Neural cell (in vitro differentiated cells): ENCODE measurements around the gene GGA1. TPM values are rescaled to one million over a fixed set of nuclear protein-coding genes. Genes with fewer than 3 reads are reported as not detected.

Experiments
- H2AFZ ChIP-seq: fragments of 200-600, 300-800 bp; sonication (generic), shearing (Covaris generic); 2 replicates; pipeline ENCODE4 v1.6.0; 2014; ENCODE audit warnings: low read depth, mild to moderate bottlenecking, antibody characterized with exemption, low read length, moderate library complexity
- H3F3A ChIP-seq: fragments of 200-600 bp; shearing (Covaris generic); 2 replicates; pipeline ENCODE4 v1.6.1; 2016; ENCODE audit warnings: mild to moderate bottlenecking, moderate library complexity, mixed read lengths, antibody characterized with exemption, low read length; ENCODE audit not compliant: insufficient read depth, poor library complexity, severe bottlenecking
- H3K27ac ChIP-seq: fragments of 200-600, 300-800 bp; sonication (generic), shearing (Covaris generic); 2 replicates; pipeline ENCODE4 v1.5.1; 2014; ENCODE audit warnings: mild to moderate bottlenecking, low read length, moderate library complexity
- H3K27me3 ChIP-seq: fragments of 300-800, 200-600 bp; sonication (generic), shearing (Covaris generic); 2 replicates; pipeline ENCODE4 v1.6.0; 2014; ENCODE audit warnings: mild to moderate bottlenecking, low read depth, low read length, moderate library complexity; ENCODE audit not compliant: insufficient read depth
- H3K36me3 ChIP-seq: fragments of 300-800, 200-600 bp; sonication (generic), shearing (Covaris generic); 2 replicates; pipeline ENCODE4 v1.5.1; 2014; ENCODE audit warnings: mild to moderate bottlenecking, antibody characterized with exemption, low read length, moderate library complexity; ENCODE audit not compliant: insufficient read depth
- H3K4me2 ChIP-seq: fragments of 300-800, 200-600 bp; sonication (generic), shearing (Covaris generic); 2 replicates; pipeline ENCODE4 v1.6.0; 2014; ENCODE audit warnings: mild to moderate bottlenecking, low read length
- H3K4me3 ChIP-seq: fragments of 300-800, 200-600 bp; sonication (generic), shearing (Covaris generic); 2 replicates; pipeline ENCODE4 v1.5.1; 2014; ENCODE audit warnings: mild to moderate bottlenecking, low read length, moderate library complexity
- H3K79me2 ChIP-seq: fragments of 200-600 bp; shearing (Covaris generic); replicated peaks from 2 replicates; pipeline ENCODE4 v1.6.0; 2014; ENCODE audit warnings: mild to moderate bottlenecking, low read length, moderate library complexity; ENCODE audit not compliant: insufficient read depth
- H3K9ac ChIP-seq: fragments of 300-800, 200-600 bp; sonication (generic), shearing (Covaris generic); 2 replicates; pipeline ENCODE4 v1.6.1; 2016; ENCODE audit warnings: mild to moderate bottlenecking, low read length, mixed read lengths
- H3K9me2 ChIP-seq: fragments of 200-600 bp; shearing (Covaris generic); 2 replicates; pipeline ENCODE4 v1.6.1; 2016; ENCODE audit warnings: mild to moderate bottlenecking, low read length, mixed read lengths; ENCODE audit not compliant: insufficient read depth
- H3K9me3 ChIP-seq: fragments of 200-600, 300-800 bp; sonication (generic), shearing (Covaris generic); 2 replicates; pipeline ENCODE4 v1.6.1; 2016; ENCODE audit warnings: mild to moderate bottlenecking, mixed run types, low read length, moderate library complexity, mixed read lengths
- H4K20me1 ChIP-seq: fragments of 200-600 bp; shearing (Covaris generic); 2 replicates; pipeline ENCODE4 v1.6.1; 2016; ENCODE audit warnings: mild to moderate bottlenecking, mixed run types; ENCODE audit not compliant: insufficient read depth
- EP300 ChIP-seq: fragments of 450-650 bp; conservative IDR thresholded peaks from 2 replicates; pipeline ENCODE4 v1.6.1; 2014; ENCODE audit warnings: antibody characterized with exemption, mild to moderate bottlenecking, moderate library complexity; ENCODE audit not compliant: poor library complexity, severe bottlenecking
- EZH2 ChIP-seq: fragments of 200-600, 300-800 bp; shearing (Covaris generic), sonication (generic); IDR thresholded peaks from 2 replicates; pipeline ENCODE4 v1.6.1; 2014; ENCODE audit warnings: antibody characterized with exemption, low read length, borderline replicate concordance, mild to moderate bottlenecking; ENCODE audit not compliant: insufficient read depth, poor library complexity, severe bottlenecking
- MXI1 ChIP-seq: fragments of 450-650 bp; conservative IDR thresholded peaks from 2 replicates; pipeline ENCODE4 v1.6.1; 2014; ENCODE audit warnings: antibody characterized with exemption, mild to moderate bottlenecking; ENCODE audit not compliant: poor library complexity, severe bottlenecking
- POLR2AphosphoS5 ChIP-seq: IDR thresholded peaks from 2 replicates; pipeline ENCODE4 v1.6.1; 2012
- RAD21 ChIP-seq: fragments of 450-650 bp; conservative IDR thresholded peaks from 2 replicates; pipeline ENCODE4 v1.6.1; 2014; ENCODE audit warnings: antibody characterized with exemption, mild to moderate bottlenecking, moderate library complexity
- REST ChIP-seq: IDR thresholded peaks from 2 replicates; pipeline ENCODE4 v1.6.1; 2012; ENCODE audit warnings: borderline replicate concordance
- SMC3 ChIP-seq: fragments of 450-650 bp; conservative IDR thresholded peaks from 2 replicates; pipeline ENCODE4 v1.6.1; 2014; ENCODE audit warnings: antibody characterized with exemption, mild to moderate bottlenecking, moderate library complexity; ENCODE audit not compliant: poor library complexity
- TAF1 ChIP-seq: IDR thresholded peaks from 2 replicates; pipeline ENCODE4 v1.6.1; 2012; ENCODE audit warnings: low read depth
- polyA plus RNA-seq: library from polyadenylated mRNA; depleted of rRNA; stranded (reverse); fragments of >200 nt; gene quantifications from 2 replicates; pipeline ENCODE4 v1.2.3, GENCODE V29; 2014
- TF ChIP-seq, protein P1 (sequence below): fragments of 450-650 bp; IDR thresholded peaks from 2 replicates; pipeline ENCODE4 v1.5.1; 2014; ENCODE audit warnings: antibody characterized with exemption, mild to moderate bottlenecking, moderate library complexity; ENCODE audit not compliant: poor library complexity, severe bottlenecking

Gene GGA1
- polyA plus RNA-seq, 1 donor from 2014 or later: 57.5 TPM

DNA sequence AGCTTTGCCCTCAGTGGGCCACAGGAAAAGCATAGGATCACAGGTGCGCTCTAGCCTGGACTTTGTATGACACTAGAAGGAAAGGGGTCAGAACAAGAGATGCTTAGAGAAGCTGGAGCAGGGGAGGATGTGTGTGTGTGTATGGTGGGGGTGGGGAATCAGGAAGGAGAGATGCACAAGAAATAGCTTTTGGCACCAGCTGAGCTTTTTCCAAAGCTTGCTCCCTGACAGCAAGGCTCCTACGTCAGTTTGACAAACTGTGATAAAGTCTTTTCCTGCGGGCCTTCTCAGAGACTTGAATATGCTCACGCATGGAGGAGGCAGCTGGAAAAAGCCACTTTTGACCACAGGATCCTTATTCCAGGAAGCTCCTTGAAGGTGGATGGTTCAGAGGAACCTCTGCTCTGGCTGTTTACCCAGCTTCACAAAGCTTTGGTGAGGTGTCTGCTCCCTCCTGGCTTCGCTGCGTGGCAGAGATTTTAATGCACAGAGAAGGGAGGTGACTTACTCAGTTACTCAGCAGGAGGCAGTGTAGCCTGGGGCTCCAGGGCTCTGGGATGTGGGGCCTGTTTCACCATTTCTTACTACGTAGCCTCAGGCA lies 44.4 kb upstream of the GGA1 start:
- Histone ChIP-seq H3K4me2 (no peak overlapping the region), H3K9me2 (no peaks in the 10 kb centered on the region), H3F3A (no peaks in the 10 kb centered on the region), H3K27ac (no peak overlapping the region), H4K20me1 (no peaks in the 10 kb centered on the region), H3K9me3 (no peaks in the 10 kb centered on the region), H3K27me3 (peaks cover 31% of the 10 kb centered on the region), H2AFZ (no peak overlapping the region), H3K4me3 (no peak overlapping the region), H3K36me3 (no peaks in the 10 kb centered on the region), H3K79me2 (no peaks in the 10 kb centered on the region), H3K9ac (no peak overlapping the region)
- TF ChIP-seq, protein P1, sequence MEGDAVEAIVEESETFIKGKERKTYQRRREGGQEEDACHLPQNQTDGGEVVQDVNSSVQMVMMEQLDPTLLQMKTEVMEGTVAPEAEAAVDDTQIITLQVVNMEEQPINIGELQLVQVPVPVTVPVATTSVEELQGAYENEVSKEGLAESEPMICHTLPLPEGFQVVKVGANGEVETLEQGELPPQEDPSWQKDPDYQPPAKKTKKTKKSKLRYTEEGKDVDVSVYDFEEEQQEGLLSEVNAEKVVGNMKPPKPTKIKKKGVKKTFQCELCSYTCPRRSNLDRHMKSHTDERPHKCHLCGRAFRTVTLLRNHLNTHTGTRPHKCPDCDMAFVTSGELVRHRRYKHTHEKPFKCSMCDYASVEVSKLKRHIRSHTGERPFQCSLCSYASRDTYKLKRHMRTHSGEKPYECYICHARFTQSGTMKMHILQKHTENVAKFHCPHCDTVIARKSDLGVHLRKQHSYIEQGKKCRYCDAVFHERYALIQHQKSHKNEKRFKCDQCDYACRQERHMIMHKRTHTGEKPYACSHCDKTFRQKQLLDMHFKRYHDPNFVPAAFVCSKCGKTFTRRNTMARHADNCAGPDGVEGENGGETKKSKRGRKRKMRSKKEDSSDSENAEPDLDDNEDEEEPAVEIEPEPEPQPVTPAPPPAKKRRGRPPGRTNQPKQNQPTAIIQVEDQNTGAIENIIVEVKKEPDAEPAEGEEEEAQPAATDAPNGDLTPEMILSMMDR: no peak
- no peak for TF ChIP-seq EP300
- no peak for TF ChIP-seq REST
- no peak for TF ChIP-seq TAF1
- TF ChIP-seq MXI1: no peak
- TF ChIP-seq EZH2: no peak
- TF ChIP-seq SMC3: no peak
- no peak for TF ChIP-seq RAD21
- TF ChIP-seq POLR2AphosphoS5: no peak

GRCh38 chr22:37565830-37566229 lies 42.8 kb upstream of the GGA1 start:
- no peaks in the 10 kb centered on the region for H3K36me3 ChIP-seq
- H3K79me2 ChIP-seq: no peaks in the 10 kb centered on the region
- H3K27me3 ChIP-seq: peaks cover 19% of the 10 kb centered on the region
- TF ChIP-seq EP300 (no peak), SMC3 (no peak), MXI1 (no peak), REST (no peak), EZH2 (no peak)
- TF ChIP-seq, protein P1: no peak
- no peaks in the 10 kb centered on the region for H3F3A ChIP-seq
- no peak overlapping the region for H3K9ac ChIP-seq
- H4K20me1 ChIP-seq: no peaks in the 10 kb centered on the region
- H2AFZ ChIP-seq: no peak overlapping the region
- H3K9me3 ChIP-seq: no peaks in the 10 kb centered on the region
- no peak overlapping the region for H3K4me2 ChIP-seq
- H3K4me3 ChIP-seq: no peak overlapping the region
- no peak overlapping the region for H3K27ac ChIP-seq
- H3K9me2 ChIP-seq: no peaks in the 10 kb centered on the region
